ENCODE data around the gene C7orf33. TPM values are rescaled to one million over a fixed set of nuclear protein-coding genes. Genes with fewer than 3 reads are reported as not detected.

C7orf33 gene
- total RNA-seq, 5 donors from 2014 or later (not counting 1 experiment from before 2014, with no cell fraction given): not detected

- 40% methylated on average over 1 of the region's 5 CpGs for WGBS (ENCODE audit: insufficient coverage)
- no peak overlapping the region for H3K27ac ChIP-seq (ENCODE audit: low read length)
Measured at GRCh38 chr7:148584154-148584827, 6.3 kb upstream of the C7orf33 start.

GRCh38 chr7:148585399-148585798 lies 5.2 kb upstream of the C7orf33 start:
- Mint-ChIP-seq H3K4me3 (no peak overlapping the region), H3K9me3 (no peaks in the 10 kb centered on the region), H3K4me1 (peaks cover 0 to 8% (median 4%) of the 10 kb centered on the region in 3 donors), H3K36me3 (no peaks in the 10 kb centered on the region), H3K27me3 (peaks cover 0 to 6% of the 10 kb centered on the region in 2 donors), H3K27ac (no peak overlapping the region)
- no peak overlapping the region for H3K27ac ChIP-seq (ENCODE audit: low read length)
- WGBS (ENCODE audit: insufficient coverage): 94% methylated on average over 5 of the region's 7 CpGs
- ChIA-PET POLR2A (no interaction called here), CTCF (no interaction called here)
- H3K4me3 ChIP-seq (ENCODE audit: control insufficient read depth in 1 of 2, extremely low read depth in 1 of 2, low read length in 1 of 2): no peak overlapping the region
- ATAC-seq (replicated peaks in 1 of 4) (no peak), DNase-seq (no peak)
- no peaks in the 10 kb centered on the region for H3K27me3 ChIP-seq (replicated peaks in 1 of 2; ENCODE audit: control insufficient read depth in 2 of 2, extremely low read depth in 1 of 2, insufficient read depth in 2 of 2, low read length in 1 of 2)
- no peaks in the 10 kb centered on the region for H3K9me3 ChIP-seq
- H3K4me1 ChIP-seq (ENCODE audit: control insufficient read depth in 1 of 2, extremely low read depth in 1 of 2, insufficient read depth in 2 of 2, low read length in 2 of 2): no peaks in the 10 kb centered on the region
- no peaks in the 10 kb centered on the region for H3K36me3 ChIP-seq (ENCODE audit: control insufficient read depth in 2 of 2, extremely low read depth in 1 of 2, insufficient read depth in 1 of 2, low read length in 1 of 2)

More at GRCh38 chr7:148584154-148584827, 6.3 kb upstream of the C7orf33 start:
- Mint-ChIP-seq H3K27ac (no peak overlapping the region), H3K4me1 (peaks cover 0 to 8% (median 4%) of the 10 kb centered on the region in 3 donors), H3K9me3 (no peaks in the 10 kb centered on the region), H3K36me3 (no peaks in the 10 kb centered on the region), H3K4me3 (no peak overlapping the region), H3K27me3 (peaks cover 0 to 3% of the 10 kb centered on the region in 2 donors)
- Histone ChIP-seq H3K27me3 (replicated peaks in 1 of 2; ENCODE audit: control insufficient read depth in 2 of 2, extremely low read depth in 1 of 2, insufficient read depth in 2 of 2, low read length in 1 of 2) (no peaks in the 10 kb centered on the region), H3K36me3 (ENCODE audit: control insufficient read depth in 2 of 2, extremely low read depth in 1 of 2, insufficient read depth in 1 of 2, low read length in 1 of 2) (no peaks in the 10 kb centered on the region), H3K4me3 (ENCODE audit: control insufficient read depth in 1 of 2, extremely low read depth in 1 of 2, low read length in 1 of 2) (no peak overlapping the region), H3K4me1 (ENCODE audit: control insufficient read depth in 1 of 2, extremely low read depth in 1 of 2, insufficient read depth in 2 of 2, low read length in 2 of 2) (no peaks in the 10 kb centered on the region), H3K9me3 (no peaks in the 10 kb centered on the region)
- DNase-seq (no peak), ATAC-seq (replicated peaks in 1 of 4) (no peak)
- ChIA-PET CTCF (interaction anchor here (0.6 kb wide), 2 partner anchors 26 to 44 kb away, joined by 3 to 6 read pairs; no protein-coding TSS in a partner anchor), POLR2A (no interaction called here)

- H3K27me3 Mint-ChIP-seq: peaks cover 4 to 15% of the 10 kb centered on the region in 2 donors
- 96% methylated on average over 3 of the region's 3 CpGs for WGBS (ENCODE audit: insufficient coverage)
Measured at GRCh38 chr7:148587076-148587475, 3.5 kb upstream of the C7orf33 start.

GRCh38 chr7:148588168-148588567 lies 2.4 kb upstream of the C7orf33 start:
- ATAC-seq (replicated peaks in 1 of 4): no peak
- ChIA-PET POLR2A (no interaction called here), CTCF (no interaction called here)
- H3K27ac Mint-ChIP-seq: no peak overlapping the region
- Histone ChIP-seq H3K27me3 (replicated peaks in 1 of 2; ENCODE audit: control insufficient read depth in 2 of 2, extremely low read depth in 1 of 2, insufficient read depth in 2 of 2, low read length in 1 of 2) (peaks cover 0 to 3% of the 10 kb centered on the region in 2 experiments), H3K36me3 (ENCODE audit: control insufficient read depth in 2 of 2, extremely low read depth in 1 of 2, insufficient read depth in 1 of 2, low read length in 1 of 2) (no peaks in the 10 kb centered on the region), H3K27ac (ENCODE audit: low read length) (no peak overlapping the region), H3K9me3 (no peaks in the 10 kb centered on the region), H3K4me3 (ENCODE audit: control insufficient read depth in 1 of 2, extremely low read depth in 1 of 2, low read length in 1 of 2) (no peak overlapping the region), H3K4me1 (ENCODE audit: control insufficient read depth in 1 of 2, extremely low read depth in 1 of 2, insufficient read depth in 2 of 2, low read length in 2 of 2) (no peaks in the 10 kb centered on the region)
- H3K4me3 Mint-ChIP-seq: no peak overlapping the region
- H3K36me3 Mint-ChIP-seq: no peaks in the 10 kb centered on the region
- H3K9me3 Mint-ChIP-seq: no peaks in the 10 kb centered on the region
- peaks cover 0 to 8% (median 4%) of the 10 kb centered on the region in 3 donors for H3K4me1 Mint-ChIP-seq
- WGBS (ENCODE audit: insufficient coverage): no CpG with 5 or more reads among the region's 6 CpGs
- no peak for DNase-seq
- peaks cover 4 to 15% of the 10 kb centered on the region in 2 donors for H3K27me3 Mint-ChIP-seq

More at GRCh38 chr7:148587076-148587475, 3.5 kb upstream of the C7orf33 start:
- peaks cover 0 to 3% of the 10 kb centered on the region in 2 experiments for H3K27me3 ChIP-seq (replicated peaks in 1 of 2; ENCODE audit: control insufficient read depth in 2 of 2, extremely low read depth in 1 of 2, insufficient read depth in 2 of 2, low read length in 1 of 2)
- no peak for DNase-seq
- H3K36me3 ChIP-seq (ENCODE audit: control insufficient read depth in 2 of 2, extremely low read depth in 1 of 2, insufficient read depth in 1 of 2, low read length in 1 of 2): no peaks in the 10 kb centered on the region
- Mint-ChIP-seq H3K36me3 (no peaks in the 10 kb centered on the region), H3K27ac (no peak overlapping the region), H3K4me1 (peaks cover 0 to 8% (median 4%) of the 10 kb centered on the region in 3 donors), H3K4me3 (no peak overlapping the region), H3K9me3 (no peaks in the 10 kb centered on the region)
- ChIA-PET CTCF (no interaction called here), POLR2A (interaction anchor here in 1 of 2 donors (0.8 kb wide), 1 partner anchor 873 kb away, joined by 3 read pairs; no protein-coding TSS in a partner anchor)
- ATAC-seq (replicated peaks in 1 of 4): no peak
- no peaks in the 10 kb centered on the region for H3K9me3 ChIP-seq
- H3K4me1 ChIP-seq (ENCODE audit: control insufficient read depth in 1 of 2, extremely low read depth in 1 of 2, insufficient read depth in 2 of 2, low read length in 2 of 2): no peaks in the 10 kb centered on the region
- no peak overlapping the region for H3K27ac ChIP-seq (ENCODE audit: low read length)
- no peak overlapping the region for H3K4me3 ChIP-seq (ENCODE audit: control insufficient read depth in 1 of 2, extremely low read depth in 1 of 2, low read length in 1 of 2)

GRCh38 chr7:148588670-148589131 lies 1.9 kb upstream of the C7orf33 start:
- H3K4me1 Mint-ChIP-seq: peaks cover 0 to 8% (median 4%) of the 10 kb centered on the region in 3 donors
- Histone ChIP-seq H3K27me3 (replicated peaks in 1 of 2; ENCODE audit: control insufficient read depth in 2 of 2, extremely low read depth in 1 of 2, insufficient read depth in 2 of 2, low read length in 1 of 2) (peaks cover 0 to 5% of the 10 kb centered on the region in 2 experiments), H3K9me3 (no peaks in the 10 kb centered on the region), H3K27ac (ENCODE audit: low read length) (no peak overlapping the region), H3K36me3 (ENCODE audit: control insufficient read depth in 2 of 2, extremely low read depth in 1 of 2, insufficient read depth in 1 of 2, low read length in 1 of 2) (no peaks in the 10 kb centered on the region), H3K4me1 (ENCODE audit: control insufficient read depth in 1 of 2, extremely low read depth in 1 of 2, insufficient read depth in 2 of 2, low read length in 2 of 2) (no peaks in the 10 kb centered on the region), H3K4me3 (ENCODE audit: control insufficient read depth in 1 of 2, extremely low read depth in 1 of 2, low read length in 1 of 2) (no peak overlapping the region)
- H3K27ac Mint-ChIP-seq: no peak overlapping the region
- 93% methylated on average over 12 of the region's 13 CpGs for WGBS (ENCODE audit: insufficient coverage)
- peaks cover 4 to 15% of the 10 kb centered on the region in 2 donors for H3K27me3 Mint-ChIP-seq
- ChIA-PET CTCF (no interaction called here), POLR2A (no interaction called here)
- no peaks in the 10 kb centered on the region for H3K9me3 Mint-ChIP-seq
- H3K36me3 Mint-ChIP-seq: no peaks in the 10 kb centered on the region
- ATAC-seq (replicated peaks in 1 of 4) (no peak), DNase-seq (no peak)
- no peak overlapping the region for H3K4me3 Mint-ChIP-seq

GRCh38 chr7:148589640-148590039 lies 926 bp upstream of the C7orf33 start:
- ATAC-seq (replicated peaks in 1 of 4): no peak
- Mint-ChIP-seq H3K9me3 (no peaks in the 10 kb centered on the region), H3K4me1 (peaks cover 0 to 5% (median 0%) of the 10 kb centered on the region in 3 donors), H3K36me3 (no peaks in the 10 kb centered on the region), H3K27ac (no peak overlapping the region), H3K27me3 (peaks cover 4 to 15% of the 10 kb centered on the region in 2 donors), H3K4me3 (no peak overlapping the region)
- CTCF ChIA-PET: no interaction called here
- DNase-seq: no peak
- Histone ChIP-seq H3K4me3 (ENCODE audit: control insufficient read depth in 1 of 2, extremely low read depth in 1 of 2, low read length in 1 of 2) (no peak overlapping the region), H3K9me3 (no peaks in the 10 kb centered on the region), H3K27ac (ENCODE audit: low read length) (no peak overlapping the region), H3K27me3 (replicated peaks in 1 of 2; ENCODE audit: control insufficient read depth in 2 of 2, extremely low read depth in 1 of 2, insufficient read depth in 2 of 2, low read length in 1 of 2) (peaks cover 0 to 8% of the 10 kb centered on the region in 2 experiments), H3K36me3 (ENCODE audit: control insufficient read depth in 2 of 2, extremely low read depth in 1 of 2, insufficient read depth in 1 of 2, low read length in 1 of 2) (no peaks in the 10 kb centered on the region), H3K4me1 (ENCODE audit: control insufficient read depth in 1 of 2, extremely low read depth in 1 of 2, insufficient read depth in 2 of 2, low read length in 2 of 2) (no peaks in the 10 kb centered on the region)
- POLR2A ChIA-PET: no interaction called here
- WGBS (ENCODE audit: insufficient coverage): 65% methylated on average over 3 of the region's 3 CpGs

Data from T-cell (primary cell).